ENCODE results near the gene PEX11G. TPM values are rescaled to one million over a fixed set of nuclear protein-coding genes. Genes with fewer than 3 reads are reported as not detected.

PEX11G gene
- total RNA-seq, 1 experiment from 2014 or later = 4.3 TPM

GRCh38 chr19:7426986-7427385, 61.8 kb downstream of the PEX11G start (continued):
- TF ChIP-seq CDX4 (CRISPR knock-in tag; IDR thresholded peaks at IDR 0.05; ENCODE audit: borderline replicate concordance) = no peak
- TF ChIP-seq RORB (CRISPR knock-in tag; IDR thresholded peaks at IDR 0.05) = no peak
- no peak for TF ChIP-seq ZNF425 (CRISPR knock-in tag; conservative IDR thresholded peaks at IDR 0.05)
- no peak for TF ChIP-seq ARID4B (CRISPR knock-in tag; IDR thresholded peaks at IDR 0.05; ENCODE audit: borderline replicate concordance)
- no peak for TF ChIP-seq MXD4 (CRISPR knock-in tag; IDR thresholded peaks at IDR 0.05; ENCODE audit: borderline replicate concordance)
- no peak for TF ChIP-seq NFE2L1 (CRISPR knock-in tag; IDR thresholded peaks at IDR 0.05)
- no peak for TF ChIP-seq ZNF219 (CRISPR knock-in tag; IDR thresholded peaks at IDR 0.05; ENCODE audit: borderline replicate concordance)
- TF ChIP-seq GABPB1 (CRISPR knock-in tag; IDR thresholded peaks at IDR 0.05) = no peak
- TF ChIP-seq ERG (CRISPR knock-in tag; IDR thresholded peaks at IDR 0.05) = no peak
- no peak for TF ChIP-seq GRHL2 (CRISPR knock-in tag; IDR thresholded peaks at IDR 0.05; ENCODE audit: insufficient replicate concordance, severe bottlenecking)

Other genes starting within 250 kb of the PEX11G start
- 32.0 to 35.9 TPM (median 32.5 TPM) in 3 replicates for gene INSR, start 194.6 kb downstream of the PEX11G start, total RNA-seq (2021)
- 46.1 to 56.1 TPM (median 48.3 TPM) in 3 replicates for gene ARHGEF18, start 140.1 kb downstream of the PEX11G start, total RNA-seq (2021)
- gene ZNF358, start 27.1 kb upstream of the PEX11G start, total RNA-seq (2021) = 37.5 to 47.5 TPM (median 47.3 TPM) in 3 replicates
- 15.0 to 19.7 TPM (median 16.7 TPM) in 3 replicates for gene MCOLN1, start 33.6 kb upstream of the PEX11G start, total RNA-seq (2021)
- 149 to 156 TPM (median 150 TPM) in 3 replicates for gene PNPLA6, start 46.7 kb upstream of the PEX11G start, total RNA-seq (2021)
- gene CAMSAP3, start 106.8 kb upstream of the PEX11G start, total RNA-seq (2021) = 27.8 to 34.6 TPM (median 32.1 TPM) in 3 replicates
- gene XAB2, start 140.5 kb upstream of the PEX11G start, total RNA-seq (2021) = 65.7 to 71.9 TPM (median 67.4 TPM) in 3 replicates
- 111 to 126 TPM (median 122 TPM) in 3 replicates for gene PET100, start 140.8 kb upstream of the PEX11G start, total RNA-seq (2021)
- gene PCP2, start 144.7 kb upstream of the PEX11G start, total RNA-seq (2021) = 0.48 to 1.1 TPM (median 0.85 TPM) in 3 replicates
- 68.9 to 79.3 TPM (median 73.0 TPM) in 3 replicates for gene STXBP2, start 148.1 kb upstream of the PEX11G start, total RNA-seq (2021)
- not detected in 3 replicates for gene RETN, start 180.0 kb upstream of the PEX11G start, total RNA-seq (2021)
- gene MCEMP1, start 188.1 kb upstream of the PEX11G start, total RNA-seq (2021) = not detected in 3 replicates
- 122 to 127 TPM (median 124 TPM) in 3 replicates for gene TRAPPC5, start 191.8 kb upstream of the PEX11G start, total RNA-seq (2021)
- 0.37 to 0.48 TPM (median 0.46 TPM) in 3 replicates for gene FCER2, start 213.1 kb upstream of the PEX11G start, total RNA-seq (2021)
- 0.55 to 0.66 TPM (median 0.62 TPM) in 3 replicates for gene CLEC4G, start 243.1 kb upstream of the PEX11G start, total RNA-seq (2021)

All from WTC11 (cell line).